Astrocyte (in vitro differentiated cells and primary cell): Measurements from ENCODE around the gene PARP14. TPM values are rescaled to one million over a fixed set of nuclear protein-coding genes. Genes with fewer than 3 reads are reported as not detected.

ENCODE experiments used
- DNase-seq: peaks from one replicate; pipeline ENCODE4 v3.0.0-alpha.2; 2010; ENCODE audit warnings: low read depth
- FAIRE-seq: peaks from 2 replicates; lab custom pipeline; 2011; peaks lifted over from hg19 to GRCh38; lab: Jason Lieb, UNC
- H2AFZ ChIP-seq: 2 replicates; pipeline ENCODE4 v1.6.0; 2012; ENCODE audit warnings: low read depth, low read length, inconsistent platforms
- H3K27ac ChIP-seq: 2 replicates; pipeline ENCODE4 v1.5.1; 2011; ENCODE audit warnings: low read depth, low read length, inconsistent platforms
- H3K27me3 ChIP-seq: 2 replicates; pipeline ENCODE4 v1.6.0; 2011; ENCODE audit warnings: low read length, inconsistent platforms; ENCODE audit not compliant: insufficient read depth
- H3K36me3 ChIP-seq: 2 replicates; pipeline ENCODE4 v1.5.1; 2011; ENCODE audit warnings: low read length, inconsistent platforms; ENCODE audit not compliant: insufficient read depth
- H3K4me1 ChIP-seq: 2 replicates; pipeline ENCODE4 v1.5.1; 2011; ENCODE audit warnings: low read length, inconsistent platforms; ENCODE audit not compliant: insufficient read depth
- H3K4me2 ChIP-seq: 2 replicates; pipeline ENCODE4 v1.6.0; 2012; ENCODE audit warnings: low read length, inconsistent platforms
- H3K4me3 ChIP-seq: 2 replicates; pipeline ENCODE4 v1.5.1; 2011; ENCODE audit warnings: low read depth, mild to moderate bottlenecking, low read length, inconsistent platforms; ENCODE audit not compliant: insufficient read depth
- H3K79me2 ChIP-seq: 2 replicates; pipeline ENCODE4 v1.6.0; 2012; ENCODE audit warnings: mild to moderate bottlenecking, low read length, inconsistent platforms; ENCODE audit not compliant: insufficient read depth
- H3K9ac ChIP-seq: 2 replicates; pipeline ENCODE4 v1.6.0; 2012; ENCODE audit warnings: mild to moderate bottlenecking, low read length, inconsistent platforms
- H3K9me3 ChIP-seq: 2 replicates; pipeline ENCODE4 v1.5.1; 2012; ENCODE audit warnings: low read depth, mild to moderate bottlenecking, low read length, inconsistent platforms; ENCODE audit not compliant: insufficient read depth
- H4K20me1 ChIP-seq: 2 replicates; pipeline ENCODE4 v1.6.0; 2012; ENCODE audit warnings: low read length, inconsistent platforms; ENCODE audit not compliant: insufficient read depth
- H3K27ac Mint-ChIP-seq: one replicate; pipeline ENCODE4 v1.8.0; 2021; ENCODE audit warnings: mild to moderate bottlenecking, mixed read lengths; ENCODE audit not compliant: unreplicated experiment
- H3K27me3 Mint-ChIP-seq: one replicate; pipeline ENCODE4 v1.8.0; 2021; ENCODE audit warnings: low read depth, mixed read lengths; ENCODE audit not compliant: unreplicated experiment
- H3K36me3 Mint-ChIP-seq: one replicate; pipeline ENCODE4 v1.8.0; 2021; ENCODE audit warnings: low read depth, mixed read lengths; ENCODE audit not compliant: unreplicated experiment
- H3K4me1 Mint-ChIP-seq: one replicate; pipeline ENCODE4 v1.8.0; 2021; ENCODE audit warnings: low read depth, mixed read lengths; ENCODE audit not compliant: unreplicated experiment
- H3K4me3 Mint-ChIP-seq: one replicate; pipeline ENCODE4 v1.8.0; 2021; ENCODE audit warnings: mild to moderate bottlenecking, moderate library complexity, mixed read lengths; ENCODE audit not compliant: unreplicated experiment
- H3K9me3 Mint-ChIP-seq: one replicate; pipeline ENCODE4 v1.8.0; 2021; ENCODE audit warnings: mild to moderate bottlenecking, mixed read lengths; ENCODE audit not compliant: unreplicated experiment
- CTCF ChIP-seq: IDR thresholded peaks from 2 replicates; pipeline ENCODE4 v1.5.1; 2011; ENCODE audit warnings: low read depth, mild to moderate bottlenecking, inconsistent platforms, low read length, moderate library complexity; ENCODE audit not compliant: insufficient read depth
- EZH2 ChIP-seq: IDR thresholded peaks from 2 replicates; pipeline ENCODE4 v1.6.1; 2012; ENCODE audit warnings: mild to moderate bottlenecking, low read length, inconsistent platforms; ENCODE audit not compliant: insufficient read depth
- total RNA-seq: library from RNA; stranded (reverse); gene quantifications from 2 replicates; pipeline ENCODE4 v1.2.1, GENCODE V29; 2021

PARP14 gene
- total RNA-seq, 1 donor from 2014 or later, result 148 TPM

DNA sequence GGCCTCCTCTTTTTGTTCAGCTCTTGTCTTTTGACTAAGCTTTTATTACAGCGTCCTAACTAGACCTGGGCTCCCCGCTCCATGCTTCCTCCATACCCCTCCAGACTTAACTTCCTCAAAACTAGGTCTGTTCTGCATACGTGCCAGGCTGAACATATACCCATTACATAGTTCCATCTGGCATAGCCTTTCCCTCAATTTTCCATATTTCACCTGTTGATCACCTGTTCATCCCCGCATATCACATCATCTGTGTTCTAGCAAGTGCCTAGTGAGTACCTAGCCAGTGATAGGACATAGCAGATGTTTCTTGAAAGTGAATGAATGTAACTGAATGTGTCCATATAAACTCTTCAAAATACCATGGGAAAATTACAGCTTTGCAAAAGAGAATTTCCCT, 36.0 kb downstream of the PARP14 start:
- H3K27me3 Mint-ChIP-seq, result no peaks in the 10 kb centered on the region
- no peak for TF ChIP-seq CTCF
- TF ChIP-seq EZH2, result no peak
- peak overlapping the region; percentile 2 for H3K4me3 Mint-ChIP-seq
- Histone ChIP-seq H2AFZ (no peak overlapping the region), H3K9me3 (no peaks in the 10 kb centered on the region), H3K9ac (no peak overlapping the region), H4K20me1 (no peaks in the 10 kb centered on the region), H3K4me3 (no peak overlapping the region), H3K27me3 (no peaks in the 10 kb centered on the region), H3K79me2 (no peaks in the 10 kb centered on the region), H3K27ac (no peak overlapping the region), H3K4me1 (no peaks in the 10 kb centered on the region), H3K4me2 (no peak overlapping the region), H3K36me3 (peaks cover 6% of the 10 kb centered on the region)
- no peak for FAIRE-seq
- H3K27ac Mint-ChIP-seq, result no peak overlapping the region
- H3K9me3 Mint-ChIP-seq, result no peaks in the 10 kb centered on the region
- DNase-seq, result no peak
- peaks cover 56% of the 10 kb centered on the region for H3K36me3 Mint-ChIP-seq
- no peaks in the 10 kb centered on the region for H3K4me1 Mint-ChIP-seq

GRCh38 chr3:122719273-122719921, 38.8 kb downstream of the PARP14 start:
- Histone ChIP-seq H4K20me1 (no peaks in the 10 kb centered on the region), H3K9me3 (no peaks in the 10 kb centered on the region), H3K36me3 (peaks cover 10% of the 10 kb centered on the region), H3K9ac (no peak overlapping the region), H3K4me2 (no peak overlapping the region), H3K4me1 (no peaks in the 10 kb centered on the region), H3K27ac (no peak overlapping the region), H3K27me3 (no peaks in the 10 kb centered on the region), H3K79me2 (no peaks in the 10 kb centered on the region), H2AFZ (no peak overlapping the region), H3K4me3 (no peak overlapping the region)
- Mint-ChIP-seq H3K36me3 (peaks cover 56% of the 10 kb centered on the region), H3K4me3 (no peak overlapping the region), H3K27me3 (no peaks in the 10 kb centered on the region), H3K27ac (no peak overlapping the region), H3K4me1 (no peaks in the 10 kb centered on the region), H3K9me3 (peaks cover 3% of the 10 kb centered on the region)
- DNase-seq (no peak), FAIRE-seq (no peak)
- TF ChIP-seq CTCF, result no peak
- no peak for TF ChIP-seq EZH2

DNA sequence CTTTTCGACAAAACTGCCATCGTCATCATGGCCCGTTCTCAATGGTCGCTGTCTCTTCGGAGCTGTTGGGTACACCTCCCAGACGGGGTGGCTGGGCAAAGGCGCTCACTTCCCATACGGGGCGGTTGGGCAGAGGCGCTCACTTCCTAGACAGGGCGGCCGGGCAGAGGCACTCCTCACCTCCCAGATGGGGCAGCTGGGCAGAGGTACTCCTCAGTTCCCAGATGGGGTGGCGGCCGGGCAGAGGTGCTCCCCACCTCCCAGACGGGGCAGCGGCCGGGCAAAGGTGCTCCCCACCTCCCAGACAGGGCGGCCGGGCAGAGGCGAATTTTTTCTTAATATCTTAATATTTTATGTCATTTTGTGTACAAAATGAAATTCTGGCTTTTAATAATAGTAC, 44.5 kb downstream of the PARP14 start:
- FAIRE-seq, result no peak
- H3K9me3 Mint-ChIP-seq, result peaks cover 3% of the 10 kb centered on the region

More for the DNA sequence above, 44.5 kb downstream of the PARP14 start:
- Histone ChIP-seq H3K4me2 (no peak overlapping the region), H3K36me3 (peaks cover 3% of the 10 kb centered on the region), H3K4me3 (no peak overlapping the region), H3K79me2 (no peaks in the 10 kb centered on the region), H4K20me1 (no peaks in the 10 kb centered on the region), H3K27me3 (no peaks in the 10 kb centered on the region), H2AFZ (no peak overlapping the region), H3K9me3 (no peaks in the 10 kb centered on the region), H3K9ac (no peak overlapping the region), H3K27ac (no peak overlapping the region), H3K4me1 (no peaks in the 10 kb centered on the region)
- H3K27me3 Mint-ChIP-seq, result no peaks in the 10 kb centered on the region
- DNase-seq, result no peak
- H3K4me3 Mint-ChIP-seq, result no peak overlapping the region
- H3K36me3 Mint-ChIP-seq, result peaks cover 36% of the 10 kb centered on the region
- TF ChIP-seq CTCF, result no peak
- no peak for TF ChIP-seq EZH2
- no peak overlapping the region for H3K27ac Mint-ChIP-seq
- no peaks in the 10 kb centered on the region for H3K4me1 Mint-ChIP-seq
